Prostate gland (tissue), 2 donors: ENCODE measurements around the gene RNF126.

ENCODE experiments used
- CTCF ChIP-seq, 4 experiments: fragments of 200-600 bp in 2 of 4; fragments of 450-650 bp in 2 of 4; sonication (generic) in 2 of 4; IDR thresholded peaks; 1 replicate in 3 of 4; 2 replicates in 1 of 4; pipeline ENCODE4 v1.5.1; 2016 to 2019; ENCODE audit warnings: antibody characterized with exemption in 4 of 4, mild to moderate bottlenecking in 2 of 4, moderate library complexity in 2 of 4
- POLR2AphosphoS5 ChIP-seq: sonication (generic); formaldehyde crosslinking; IDR thresholded peaks from one replicate; pipeline ENCODE4 v1.6.1; 2017; ENCODE audit warnings: antibody characterized with exemption

GRCh38 chr19:656751-657559, 6.1 kb downstream of the RNF126 start:
- TF ChIP-seq POLR2AphosphoS5 = no peak
- no peak for TF ChIP-seq CTCF (IDR thresholded peaks at IDR 0.05)
